HEK293 (cell line): ENCODE results near the gene CFAP410.

ENCODE experiments used
- GLIS2 ChIP-seq: fragments of 450-650 bp; formaldehyde crosslinking; IDR thresholded peaks from 2 replicates; pipeline ENCODE4 v1.5.1; 2016; ENCODE audit warnings: missing biosample characterization, missing genetic modification characterization
- KLF10 ChIP-seq: fragments of 450-650 bp; IDR thresholded peaks from 2 replicates; pipeline ENCODE4 v1.5.1; 2018; ENCODE audit warnings: missing biosample characterization, mild to moderate bottlenecking, missing genetic modification characterization
- KLF9 ChIP-seq: fragments of 450-650 bp; formaldehyde crosslinking; IDR thresholded peaks from 2 replicates; pipeline ENCODE4 v1.5.1; 2016; ENCODE audit warnings: missing biosample characterization, missing genetic modification characterization, low read depth
- OSR2 ChIP-seq: fragments of 450-650 bp; formaldehyde crosslinking; IDR thresholded peaks from 2 replicates; pipeline ENCODE4 v1.5.1; 2016; ENCODE audit warnings: missing biosample characterization, missing genetic modification characterization
- REST ChIP-seq: fragments of 450-650 bp; formaldehyde crosslinking; IDR thresholded peaks from 2 replicates; pipeline ENCODE4 v1.5.1; 2016; ENCODE audit warnings: missing biosample characterization, missing genetic modification characterization
- ZBTB10 ChIP-seq: fragments of 450-650 bp; formaldehyde crosslinking; IDR thresholded peaks from 2 replicates; pipeline ENCODE4 v1.5.1; 2016; ENCODE audit warnings: missing biosample characterization, missing genetic modification characterization
- ZFP37 ChIP-seq: fragments of 450-650 bp; formaldehyde crosslinking; IDR thresholded peaks from 2 replicates; pipeline ENCODE4 v1.5.1; 2016; ENCODE audit warnings: missing biosample characterization, missing genetic modification characterization
- ZFP69B ChIP-seq: fragments of 450-650 bp; formaldehyde crosslinking; IDR thresholded peaks from 2 replicates; pipeline ENCODE4 v1.5.1; 2016; ENCODE audit warnings: missing biosample characterization, missing genetic modification characterization
- ZNF24 ChIP-seq: fragments of 450-650 bp; formaldehyde crosslinking; IDR thresholded peaks from 2 replicates; pipeline ENCODE4 v1.5.1; 2016; ENCODE audit warnings: missing biosample characterization, missing genetic modification characterization
- ZNF274 ChIP-seq, 2 experiments: fragments of 200-500 bp in 1 of 2; fragments of 450-650 bp in 1 of 2; sonication (Bioruptor generic) in 1 of 2; formaldehyde crosslinking in 1 of 2; IDR thresholded peaks; 2 replicates each; pipeline versions ENCODE4 v1.5.1 to v1.6.1; 2014 to 2016; ENCODE audit warnings: borderline replicate concordance in 1 of 2, inconsistent platforms in 1 of 2, low read length in 1 of 2, missing biosample characterization in 1 of 2, missing genetic modification characterization in 1 of 2
- ZNF37A ChIP-seq: fragments of 450-650 bp; IDR thresholded peaks from 2 replicates; pipeline ENCODE4 v1.5.1; 2018; ENCODE audit warnings: missing biosample characterization, missing genetic modification characterization
- ZNF391 ChIP-seq: fragments of 450-650 bp; formaldehyde crosslinking; IDR thresholded peaks from 2 replicates; pipeline ENCODE4 v1.5.1; 2016; ENCODE audit warnings: low read depth, missing biosample characterization, missing genetic modification characterization, borderline replicate concordance
- ZNF394 ChIP-seq: fragments of 450-650 bp; formaldehyde crosslinking; IDR thresholded peaks from 2 replicates; pipeline ENCODE4 v1.5.1; 2016; ENCODE audit warnings: missing biosample characterization, missing genetic modification characterization, mild to moderate bottlenecking, moderate library complexity, borderline replicate concordance
- ZNF423 ChIP-seq: fragments of 450-650 bp; formaldehyde crosslinking; IDR thresholded peaks from 2 replicates; pipeline ENCODE4 v1.5.1; 2016; ENCODE audit warnings: missing biosample characterization, missing genetic modification characterization
- ZNF501 ChIP-seq: fragments of 450-650 bp; formaldehyde crosslinking; IDR thresholded peaks from 2 replicates; pipeline ENCODE4 v1.5.1; 2016; ENCODE audit warnings: missing biosample characterization, missing genetic modification characterization
- ZNF518A ChIP-seq: fragments of 450-650 bp; formaldehyde crosslinking; conservative IDR thresholded peaks from 2 replicates; pipeline ENCODE4 v1.5.1; 2016; ENCODE audit warnings: low read depth, missing biosample characterization, missing genetic modification characterization
- ZNF558 ChIP-seq: fragments of 450-650 bp; formaldehyde crosslinking; IDR thresholded peaks from 2 replicates; pipeline ENCODE4 v1.5.1; 2016; ENCODE audit warnings: missing biosample characterization, missing genetic modification characterization
- ZNF596 ChIP-seq: fragments of 450-650 bp; IDR thresholded peaks from 2 replicates; pipeline ENCODE4 v1.5.0; 2018; ENCODE audit warnings: missing biosample characterization, mild to moderate bottlenecking, missing genetic modification characterization, moderate library complexity
- ZNF626 ChIP-seq: fragments of 450-650 bp; sonication (Bioruptor Pico); formaldehyde crosslinking; IDR thresholded peaks from 2 replicates; pipeline ENCODE4 v1.5.1; 2018; ENCODE audit warnings: missing biosample characterization, missing genetic modification characterization, inconsistent platforms
- ZNF629 ChIP-seq: fragments of 450-650 bp; formaldehyde crosslinking; IDR thresholded peaks from 2 replicates; pipeline ENCODE4 v1.5.1; 2017; ENCODE audit warnings: missing biosample characterization, missing genetic modification characterization
- ZNF639 ChIP-seq: fragments of 450-650 bp; formaldehyde crosslinking; IDR thresholded peaks from 2 replicates; pipeline ENCODE4 v1.5.1; 2016; ENCODE audit warnings: missing biosample characterization, missing genetic modification characterization
- ZNF76 ChIP-seq: fragments of 450-650 bp; formaldehyde crosslinking; IDR thresholded peaks from 2 replicates; pipeline ENCODE4; 2016; ENCODE audit warnings: low read depth, missing biosample characterization, missing genetic modification characterization, borderline replicate concordance
- ZNF837 ChIP-seq: fragments of 450-650 bp; formaldehyde crosslinking; IDR thresholded peaks from 2 replicates; pipeline ENCODE4 v1.5.1; 2016; ENCODE audit warnings: missing biosample characterization, missing genetic modification characterization
- ZSCAN23 ChIP-seq: fragments of 450-650 bp; formaldehyde crosslinking; IDR thresholded peaks from 2 replicates; pipeline ENCODE4 v1.5.1; 2016; ENCODE audit warnings: missing biosample characterization, missing genetic modification characterization
- ZXDB ChIP-seq: fragments of 450-650 bp; formaldehyde crosslinking; IDR thresholded peaks from 2 replicates; pipeline ENCODE4 v1.5.1; 2016; ENCODE audit warnings: missing biosample characterization, missing genetic modification characterization

Gene CFAP410

GRCh38 chr21:44299458-44300261 is 39.5 kb downstream of the CFAP410 start, which contains the start of gene PFKL (continued):
- TF ChIP-seq ZNF518A, result no peak
- TF ChIP-seq ZBTB10 (tag by site-specific recombination), result peak; percentile 93
- TF ChIP-seq ZNF423 (tag by site-specific recombination), result peak; percentile 83
- TF ChIP-seq ZNF24 (tag by site-specific recombination), result peak; percentile 19; the same call in 1 of the 2 replicates
- peak; percentile 92 for TF ChIP-seq KLF10 (tag by site-specific recombination)
- TF ChIP-seq ZNF629, result peak; percentile 54; the same call in 1 of the 2 replicates
- peak; percentile 87 for TF ChIP-seq ZXDB
- TF ChIP-seq ZNF626 (tag by site-specific recombination), result no peak
- no peak for TF ChIP-seq ZNF596 (tag by site-specific recombination)
- no peak for TF ChIP-seq ZNF501
- peak; percentile 39; the same call in 1 of the 2 replicates for TF ChIP-seq ZNF394 (tag by site-specific recombination)
- no peak for TF ChIP-seq ZNF837 (tag by site-specific recombination)
- no peak for TF ChIP-seq ZNF37A (tag by site-specific recombination)
- TF ChIP-seq GLIS2 (tag by site-specific recombination), result peak; percentile 97
- TF ChIP-seq ZNF391, result peak; percentile 61; the same call in 1 of the 2 replicates
- no peak for TF ChIP-seq ZNF558
- TF ChIP-seq ZNF76 (tag by site-specific recombination), result peak; percentile 48; the same call in 1 of the 2 replicates
- peak; percentile 74 for TF ChIP-seq KLF9
- TF ChIP-seq ZNF274 (IDR thresholded peaks at IDR 0.05; ENCODE audit: low read length), result no peak
- no peak for TF ChIP-seq ZNF274 (tag by site-specific recombination; IDR thresholded peaks at IDR 0.05; ENCODE audit: borderline replicate concordance)
- peak; percentile 82 for TF ChIP-seq OSR2 (tag by site-specific recombination)
- TF ChIP-seq ZFP69B (tag by site-specific recombination), result peak; percentile 37; the same call in 1 of the 2 replicates
- TF ChIP-seq ZSCAN23, result no peak
- TF ChIP-seq ZFP37 (tag by site-specific recombination), result no peak
- no peak for TF ChIP-seq ZNF639 (tag by site-specific recombination)
- TF ChIP-seq REST (tag by site-specific recombination), result no peak; the same call in 1 of the 2 replicates
